ENCODE measurements around the gene RALGPS2.

The RALGPS2 gene

GRCh38 chr1:178706432-178706831 lies 18.6 kb upstream of the RALGPS2 start:
- peaks cover 3 to 6% of the 10 kb centered on the region in 2 experiments for H3K4me1 ChIP-seq (ENCODE audit: control insufficient read depth in 1 of 2, insufficient read depth in 1 of 2, low read depth in 1 of 2, low read length in 1 of 2)
- no peak overlapping the region for H3K27ac ChIP-seq
- no peaks in the 10 kb centered on the region for H3K36me3 ChIP-seq
- TF ChIP-seq CTCF (IDR thresholded peaks at IDR 0.05) = no peak
- no peaks in the 10 kb centered on the region for H3K27me3 ChIP-seq
- no peak overlapping the region for H3K4me3 ChIP-seq (ENCODE audit: low read depth in 1 of 2, low read length in 1 of 2)
- no peaks in the 10 kb centered on the region for H3K9me3 ChIP-seq

- TF ChIP-seq CTCF (IDR thresholded peaks at IDR 0.05) = no peak
- no peaks in the 10 kb centered on the region for H3K9me3 ChIP-seq
- H3K4me1 ChIP-seq (ENCODE audit: control insufficient read depth in 1 of 2, insufficient read depth in 1 of 2, low read depth in 1 of 2, low read length in 1 of 2) = peaks cover 0 to 7% of the 10 kb centered on the region in 2 experiments
- no peak overlapping the region for H3K27ac ChIP-seq
- no peak overlapping the region for H3K4me3 ChIP-seq (ENCODE audit: low read depth in 1 of 2, low read length in 1 of 2)
- H3K27me3 ChIP-seq = no peaks in the 10 kb centered on the region
- no peaks in the 10 kb centered on the region for H3K36me3 ChIP-seq
These were observed 11.8 kb upstream of the RALGPS2 start for GRCh38 chr1:178713259-178713658.

GRCh38 chr1:178714453-178714852 lies 10.6 kb upstream of the RALGPS2 start:
- Histone ChIP-seq H3K36me3 (no peaks in the 10 kb centered on the region), H3K27ac (no peak overlapping the region), H3K27me3 (no peaks in the 10 kb centered on the region), H3K4me3 (ENCODE audit: low read depth in 1 of 2, low read length in 1 of 2) (no peak overlapping the region), H3K4me1 (ENCODE audit: control insufficient read depth in 1 of 2, insufficient read depth in 1 of 2, low read depth in 1 of 2, low read length in 1 of 2) (peaks cover 9 to 19% of the 10 kb centered on the region in 2 experiments), H3K9me3 (no peaks in the 10 kb centered on the region)
- TF ChIP-seq CTCF (IDR thresholded peaks at IDR 0.05) = no peak

- Histone ChIP-seq H3K4me1 (ENCODE audit: control insufficient read depth in 1 of 2, insufficient read depth in 1 of 2, low read depth in 1 of 2, low read length in 1 of 2) (peaks cover 12 to 24% of the 10 kb centered on the region in 2 experiments), H3K27ac (no peak overlapping the region), H3K4me3 (ENCODE audit: low read depth in 1 of 2, low read length in 1 of 2) (no peak overlapping the region), H3K9me3 (no peaks in the 10 kb centered on the region), H3K36me3 (no peaks in the 10 kb centered on the region), H3K27me3 (no peaks in the 10 kb centered on the region)
- TF ChIP-seq CTCF (IDR thresholded peaks at IDR 0.05) = no peak
These were observed 8.9 kb upstream of the RALGPS2 start for GRCh38 chr1:178716111-178716510.

- Histone ChIP-seq H3K9me3 (no peaks in the 10 kb centered on the region), H3K4me3 (ENCODE audit: low read depth in 1 of 2, low read length in 1 of 2) (no peak overlapping the region), H3K27me3 (no peaks in the 10 kb centered on the region), H3K27ac (no peak overlapping the region), H3K4me1 (ENCODE audit: control insufficient read depth in 1 of 2, insufficient read depth in 1 of 2, low read depth in 1 of 2, low read length in 1 of 2) (peaks cover 12 to 24% of the 10 kb centered on the region in 2 experiments), H3K36me3 (no peaks in the 10 kb centered on the region)
- TF ChIP-seq CTCF (IDR thresholded peaks at IDR 0.05) = no peak
These were observed 6.5 kb upstream of the RALGPS2 start for GRCh38 chr1:178718520-178718919.

- Histone ChIP-seq H3K4me1 (ENCODE audit: control insufficient read depth in 1 of 2, insufficient read depth in 1 of 2, low read depth in 1 of 2, low read length in 1 of 2) (peaks cover 26 to 28% of the 10 kb centered on the region in 2 experiments), H3K36me3 (no peaks in the 10 kb centered on the region), H3K27me3 (no peaks in the 10 kb centered on the region), H3K9me3 (no peaks in the 10 kb centered on the region), H3K27ac (no peak overlapping the region), H3K4me3 (ENCODE audit: low read depth in 1 of 2, low read length in 1 of 2) (no peak overlapping the region)
- TF ChIP-seq CTCF (IDR thresholded peaks at IDR 0.05) = no peak
These were observed 1.5 kb upstream of the RALGPS2 start for GRCh38 chr1:178723546-178723945.

All from neutrophil (primary cell).